Measurements from ENCODE around the gene STXBP2.
A peak's percentile ranks its signal among the peaks of the same experiment; 100 is the strongest.
"Not testable (repeated sequence)": the region's sequence is repeated elsewhere in the genome, so short reads cannot be mapped to it uniquely, and the experiment has no call there.

The STXBP2 gene

DNA sequence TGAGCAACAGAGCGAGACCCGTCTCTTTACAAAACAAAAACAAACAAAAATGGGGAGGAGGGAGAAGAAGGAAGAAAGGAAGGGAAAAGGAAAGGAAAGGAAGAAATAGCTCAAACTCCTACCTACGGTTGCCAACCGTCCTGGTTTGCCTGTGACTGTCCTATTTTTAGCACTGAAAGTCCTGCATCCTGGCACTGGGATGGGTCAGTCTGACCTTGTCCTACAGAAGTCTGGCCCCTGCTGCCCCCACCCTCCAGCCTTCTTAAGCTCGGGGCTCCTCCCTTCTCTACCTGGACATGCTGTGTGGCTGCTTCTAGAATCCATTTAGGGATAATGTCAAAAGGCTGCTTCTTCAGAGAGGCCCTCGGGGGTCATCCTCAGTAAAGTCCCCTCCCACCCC is 1.2 kb upstream of the STXBP2 start:
- no peak for FAIRE-seq

DNA sequence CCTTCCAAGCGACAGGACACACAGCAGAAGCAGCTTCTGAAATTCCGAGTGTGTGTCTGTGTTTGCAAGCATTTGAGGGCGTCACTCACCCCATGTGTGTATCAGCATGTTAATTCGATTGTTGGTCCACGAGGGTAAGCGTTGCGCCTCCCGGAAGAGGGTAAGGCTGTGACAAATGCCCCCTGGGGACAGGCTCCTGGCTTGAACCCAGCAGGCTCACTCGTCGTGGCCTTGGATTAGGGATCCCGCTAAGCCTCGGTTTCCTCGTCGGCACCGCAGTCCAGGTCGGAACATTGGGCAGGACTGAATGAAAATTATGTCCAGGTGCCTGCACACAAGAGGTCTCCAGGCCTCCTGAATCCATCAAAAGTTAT is 606 bp upstream of the STXBP2 start:
- FAIRE-seq: no peak

DNA sequence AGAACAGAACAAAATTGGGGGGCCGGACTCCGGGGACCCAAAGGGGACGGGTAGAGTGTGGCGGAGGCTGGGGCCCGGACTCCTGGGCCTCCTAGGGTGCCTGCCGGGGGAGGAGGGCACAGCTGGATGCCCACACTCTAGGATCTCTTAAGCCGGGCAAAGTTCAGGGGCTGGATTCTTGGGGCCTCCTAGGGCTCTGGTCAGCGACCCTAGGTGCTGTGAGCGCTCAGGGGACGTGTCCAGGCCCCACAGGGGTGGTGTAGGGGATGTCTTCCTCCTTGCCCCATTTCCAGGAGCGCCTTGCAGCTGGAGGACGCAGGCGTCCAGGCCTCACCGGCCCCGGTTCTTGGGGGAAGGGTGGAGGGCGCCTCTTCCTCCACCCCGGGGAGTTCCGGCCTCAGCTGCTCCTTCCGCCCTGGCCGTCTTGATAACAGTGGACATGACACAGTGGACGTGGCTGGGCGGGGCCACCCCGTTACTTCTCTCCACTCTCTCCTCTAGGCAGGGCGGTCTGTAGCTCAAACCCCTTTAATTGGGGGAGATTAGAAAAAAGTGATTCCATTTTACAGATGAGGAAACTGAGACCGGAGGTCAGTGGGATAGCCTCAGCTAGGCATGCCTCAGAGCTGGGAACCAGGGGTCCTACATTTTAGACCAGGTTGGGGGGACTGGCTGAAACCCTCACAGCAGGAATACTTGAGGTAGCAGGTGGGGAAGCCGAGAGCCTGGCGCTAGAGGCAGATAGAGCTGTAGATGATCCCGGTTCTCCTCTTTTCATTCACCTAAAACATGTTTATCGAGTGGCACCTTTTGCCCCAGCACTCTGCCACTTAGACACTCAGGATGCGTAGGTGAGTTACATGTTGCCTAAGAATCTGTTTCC is 705 bp downstream of the STXBP2 start:
- FAIRE-seq: no peak

DNA sequence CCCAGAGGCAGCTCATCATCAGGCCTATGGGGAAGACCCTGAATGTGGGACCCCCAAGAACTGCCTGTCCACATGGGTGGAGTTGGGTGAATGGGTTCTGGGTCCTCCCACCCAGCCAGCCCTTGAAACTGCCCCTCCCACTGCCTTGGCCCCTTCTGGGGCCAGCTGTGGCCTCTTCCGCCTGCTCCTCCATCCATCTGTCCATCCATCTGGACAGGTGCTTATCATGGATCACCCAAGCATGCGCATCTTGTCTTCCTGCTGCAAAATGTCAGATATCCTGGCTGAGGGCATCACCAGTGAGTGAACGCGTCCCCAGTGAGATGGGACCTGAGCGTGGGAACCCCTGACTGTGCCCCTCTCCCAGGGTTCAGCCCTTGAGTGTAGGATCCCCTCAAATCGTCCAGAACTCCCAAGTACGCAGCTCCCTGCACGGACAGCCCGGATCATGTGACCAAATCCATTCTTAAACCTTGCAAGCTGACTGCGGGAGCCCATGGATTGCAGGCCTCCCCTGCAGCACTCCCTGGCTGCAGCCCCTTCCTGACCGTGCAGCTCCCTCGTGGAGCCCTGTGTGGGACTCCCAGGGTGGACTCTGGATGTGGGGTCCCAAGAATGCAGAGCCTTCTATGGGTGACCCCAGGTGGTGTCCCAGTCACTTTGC is 2.0 kb downstream of the STXBP2 start:
- no peak for FAIRE-seq

DNA sequence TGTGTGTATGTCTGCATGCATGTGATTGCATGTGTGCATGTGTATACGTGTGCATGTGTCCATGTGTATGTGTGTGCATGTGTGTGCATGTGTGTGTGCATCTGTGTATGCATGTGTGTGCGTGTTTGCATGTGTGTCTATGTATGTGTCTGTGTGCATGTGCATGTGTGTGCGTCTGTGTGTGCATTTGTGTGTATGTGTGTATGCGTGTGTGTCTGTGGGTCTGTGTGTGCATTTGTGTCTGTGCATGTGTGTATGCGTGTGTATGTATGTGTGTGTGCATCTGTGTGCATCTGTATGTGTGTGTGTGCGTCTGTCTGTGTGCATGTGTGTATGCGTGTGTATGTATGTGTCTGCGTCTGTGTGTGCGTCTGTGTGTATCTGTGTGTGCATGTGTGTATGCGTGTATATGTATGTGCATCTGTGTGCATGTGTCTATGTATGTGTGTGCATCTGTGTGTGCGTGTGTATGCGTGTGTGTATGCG is 3.0 kb downstream of the STXBP2 start:
- no peak for FAIRE-seq

DNA sequence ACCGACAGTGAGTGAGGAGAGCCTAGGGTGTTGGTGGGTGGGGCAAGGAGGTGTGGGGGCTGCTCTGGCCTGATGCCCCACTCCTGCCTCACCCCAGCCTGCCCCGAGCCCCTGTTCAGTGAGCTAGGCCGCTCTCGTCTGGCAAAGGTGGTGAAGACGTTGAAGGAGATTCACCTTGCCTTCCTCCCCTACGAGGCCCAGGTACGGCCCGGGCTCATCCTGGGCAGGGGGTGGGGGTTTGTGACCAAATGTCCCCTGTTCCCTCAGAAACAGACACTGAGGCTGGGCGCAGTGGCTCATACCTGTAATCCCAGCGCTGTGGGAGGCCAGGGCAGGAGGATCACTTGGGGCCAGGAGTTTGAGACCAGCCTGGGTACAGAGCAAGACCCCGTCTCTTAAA is 3.9 kb downstream of the STXBP2 start:
- FAIRE-seq: no peak

DNA sequence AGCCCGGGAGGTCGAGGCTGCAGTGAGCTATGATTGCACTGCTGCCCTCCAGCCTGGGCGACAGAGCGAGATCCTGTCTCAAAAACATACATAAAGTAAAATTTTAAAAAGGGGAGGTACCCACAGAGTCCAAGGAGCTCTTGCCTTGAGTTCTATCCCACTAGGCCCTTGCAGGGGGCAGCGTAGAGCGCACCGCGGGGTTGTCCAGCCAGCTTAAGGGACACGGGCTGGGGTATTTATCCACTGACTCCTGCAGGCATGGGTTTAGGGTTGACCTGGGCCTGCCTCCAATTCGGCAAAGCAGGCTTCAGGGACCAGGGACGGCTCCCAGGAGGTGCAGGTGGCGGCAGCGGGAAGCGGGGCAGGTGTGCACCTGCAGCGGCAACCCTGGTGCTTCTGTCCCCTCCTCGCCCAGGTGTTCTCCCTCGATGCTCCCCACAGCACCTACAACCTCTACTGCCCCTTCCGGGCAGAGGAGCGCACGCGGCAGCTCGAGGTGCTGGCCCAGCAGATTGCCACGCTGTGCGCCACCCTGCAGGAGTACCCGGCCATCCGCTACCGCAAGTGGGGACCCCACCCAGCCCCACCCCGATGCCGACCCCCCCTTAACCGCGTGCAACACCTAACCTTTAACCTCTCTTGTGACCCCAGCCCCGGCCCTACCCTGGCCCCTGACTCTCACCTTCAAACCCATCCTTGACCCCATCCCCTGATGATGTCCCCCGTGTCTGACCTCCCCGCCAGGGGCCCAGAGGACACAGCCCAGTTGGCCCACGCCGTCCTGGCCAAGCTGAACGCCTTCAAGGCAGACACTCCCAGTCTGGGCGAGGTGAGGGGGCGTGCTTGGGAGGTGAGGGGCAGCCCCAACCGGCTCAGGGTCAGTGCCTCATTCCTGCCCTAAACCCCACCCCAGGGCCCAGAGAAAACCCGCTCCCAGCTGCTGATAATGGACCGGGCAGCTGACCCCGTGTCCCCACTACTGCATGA is 4.7 kb downstream of the STXBP2 start:
- FAIRE-seq: no peak

DNA sequence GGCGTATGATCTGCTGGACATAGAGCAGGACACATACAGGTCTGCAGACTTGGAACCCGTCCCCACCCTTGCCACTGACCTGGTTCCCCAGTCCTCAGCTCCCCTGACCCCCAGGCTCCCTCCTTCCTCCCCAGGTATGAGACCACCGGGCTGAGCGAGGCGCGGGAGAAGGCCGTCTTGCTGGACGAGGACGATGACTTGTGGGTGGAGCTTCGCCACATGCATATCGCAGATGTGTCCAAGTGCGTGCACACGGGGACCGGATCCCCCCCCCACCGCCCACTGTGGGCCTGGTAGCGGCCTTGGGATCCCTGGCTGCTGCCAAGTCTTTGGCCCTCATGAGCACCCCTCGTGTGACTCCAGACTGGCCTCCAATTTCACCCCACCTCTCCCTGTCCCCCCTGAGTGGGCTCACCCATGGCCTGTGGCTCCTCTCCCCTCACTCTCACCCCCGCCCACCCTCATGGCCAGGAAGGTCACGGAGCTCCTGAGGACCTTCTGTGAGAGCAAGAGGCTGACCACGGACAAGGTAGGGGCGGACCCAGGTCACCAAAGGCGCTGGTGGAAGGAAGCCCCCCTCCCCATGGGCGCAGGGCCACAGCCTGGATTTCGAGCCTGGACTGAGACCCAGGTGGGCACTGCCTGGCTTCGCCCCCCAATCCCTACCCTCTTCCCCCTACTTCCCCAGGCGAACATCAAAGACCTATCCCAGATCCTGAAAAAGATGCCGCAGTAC is 5.6 kb downstream of the STXBP2 start:
- no peak for FAIRE-seq

DNA sequence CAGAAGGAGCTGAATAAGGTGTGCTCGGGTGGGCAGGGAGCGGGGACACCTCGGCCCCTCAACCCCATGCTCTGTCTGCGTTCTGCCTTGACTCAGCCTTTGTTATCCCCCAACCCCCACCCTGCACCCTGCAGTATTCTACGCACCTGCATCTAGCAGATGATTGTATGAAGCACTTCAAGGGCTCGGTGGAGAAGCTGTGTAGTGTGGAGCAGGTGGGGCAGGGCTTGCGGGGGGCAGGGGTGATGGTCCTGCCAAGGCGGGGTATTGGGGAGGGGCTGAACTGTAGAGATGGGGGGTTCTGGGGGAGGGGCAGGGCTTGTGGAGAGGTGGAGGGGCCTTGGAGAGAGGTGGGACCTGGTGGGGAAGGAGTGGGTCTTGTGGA is 6.1 kb downstream of the STXBP2 start:
- no peak for FAIRE-seq

DNA sequence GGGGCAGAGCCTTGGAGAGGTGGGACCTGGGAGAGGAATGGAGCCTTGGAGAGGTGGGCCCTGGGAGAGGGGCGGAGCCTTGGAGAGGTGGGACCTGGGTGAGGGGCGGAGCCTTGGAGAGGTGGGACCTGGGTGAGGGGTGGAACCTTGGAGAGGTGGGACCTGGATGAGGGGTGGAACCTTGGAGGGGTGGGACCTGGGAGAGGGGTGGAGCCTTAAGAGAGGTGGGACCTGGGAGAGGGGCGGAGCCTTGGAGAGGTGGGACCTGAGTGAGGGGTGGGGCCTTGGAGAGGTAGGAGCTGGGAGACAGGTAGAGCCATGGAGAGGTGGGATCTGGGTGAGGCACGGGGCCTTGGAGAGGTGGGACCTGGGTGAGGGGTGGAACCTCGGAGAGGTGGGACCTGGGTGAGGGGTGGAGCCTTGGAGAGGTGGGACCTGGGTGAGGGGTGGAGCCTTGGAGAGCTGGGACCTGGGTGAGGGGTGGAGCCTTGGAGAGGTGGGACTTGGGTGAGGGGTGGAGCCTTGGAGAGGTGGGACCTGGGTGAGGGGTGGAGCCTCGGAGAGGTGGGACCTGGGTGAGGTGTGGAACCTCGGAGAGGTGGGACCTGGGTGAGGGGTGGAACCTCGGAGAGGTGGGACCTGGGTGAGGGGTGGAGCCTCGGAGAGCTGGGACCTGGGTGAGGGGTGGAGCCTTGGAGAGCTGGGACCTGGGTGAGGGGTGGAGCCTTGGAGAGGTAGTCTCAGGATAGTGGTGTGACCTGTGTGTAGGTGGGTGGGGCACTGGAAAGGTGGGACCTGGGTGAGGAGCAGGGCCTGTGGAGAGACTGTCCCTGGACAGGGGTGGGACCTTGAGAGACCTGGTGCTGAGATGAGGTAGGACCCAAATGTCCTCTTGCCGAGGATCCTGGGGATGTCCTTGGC is 7.0 kb downstream of the STXBP2 start:
- FAIRE-seq: not testable (repeated sequence)

DNA sequence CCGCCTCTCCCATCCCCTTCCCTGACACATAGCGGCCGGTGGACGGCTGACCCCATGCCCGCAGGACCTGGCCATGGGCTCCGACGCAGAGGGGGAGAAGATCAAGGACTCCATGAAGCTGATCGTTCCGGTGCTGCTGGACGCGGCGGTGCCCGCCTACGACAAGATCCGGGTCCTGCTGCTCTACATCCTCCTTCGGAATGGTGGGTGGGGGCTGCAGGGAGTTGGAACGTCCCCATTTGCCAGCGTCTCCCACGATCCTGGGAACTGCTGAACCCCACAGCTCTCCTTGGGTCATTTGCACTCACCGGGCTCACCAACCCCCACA is 7.6 kb downstream of the STXBP2 start:
- FAIRE-seq: no peak

DNA sequence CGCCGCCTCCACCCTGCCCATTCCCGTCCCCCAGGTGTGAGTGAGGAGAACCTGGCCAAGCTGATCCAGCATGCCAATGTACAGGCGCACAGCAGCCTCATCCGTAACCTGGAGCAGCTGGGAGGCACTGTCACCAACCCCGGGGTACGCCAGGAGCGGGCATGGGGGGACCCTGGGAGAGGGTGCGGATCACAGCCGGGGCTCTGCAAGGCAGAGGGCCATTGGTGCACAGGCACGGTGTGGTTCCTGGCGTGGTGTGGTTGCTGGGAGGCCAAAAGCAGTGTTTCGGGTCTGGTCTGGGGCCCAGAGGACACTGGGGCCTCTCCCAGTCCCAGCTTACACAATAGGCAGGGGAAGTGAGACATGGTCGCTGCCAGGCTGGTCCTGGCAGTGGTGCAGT is 8.3 kb downstream of the STXBP2 start:
- no peak for FAIRE-seq

DNA sequence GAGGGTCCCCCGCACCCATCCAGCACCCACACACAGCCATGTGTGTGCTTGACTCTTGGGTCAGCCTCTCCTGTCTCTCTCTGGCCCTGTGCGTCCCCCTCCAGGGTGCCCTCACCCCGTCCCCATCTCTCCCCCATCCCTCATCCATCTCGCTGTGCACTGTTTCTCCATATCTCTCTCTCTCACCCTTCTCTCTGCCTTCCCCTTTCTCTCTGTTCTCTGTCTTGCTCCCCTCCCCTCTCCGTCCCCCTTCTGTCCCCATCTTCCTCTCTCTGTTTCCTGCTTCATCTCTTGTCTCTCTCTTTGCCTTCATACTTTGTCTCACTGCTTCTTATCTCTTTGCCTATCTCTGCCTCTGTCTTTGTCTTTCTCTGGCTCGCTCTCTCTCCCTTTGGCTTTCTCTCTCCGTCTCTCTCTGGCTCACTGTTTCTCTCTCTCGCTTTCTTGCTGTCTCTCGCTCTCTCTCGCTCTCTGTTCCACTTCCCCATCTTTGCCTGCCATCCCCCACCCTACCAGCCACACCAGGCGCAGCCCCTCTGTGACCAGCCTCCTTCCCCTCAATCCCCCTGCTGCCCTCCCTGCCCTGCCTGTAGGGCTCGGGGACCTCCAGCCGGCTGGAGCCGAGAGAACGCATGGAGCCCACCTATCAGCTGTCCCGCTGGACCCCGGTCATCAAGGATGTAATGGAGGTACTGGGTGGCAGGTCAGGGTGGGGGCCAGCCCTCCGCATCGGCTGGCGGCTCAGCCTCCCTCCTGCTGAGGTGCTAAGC is 8.9 kb downstream of the STXBP2 start:
- no peak for FAIRE-seq

DNA sequence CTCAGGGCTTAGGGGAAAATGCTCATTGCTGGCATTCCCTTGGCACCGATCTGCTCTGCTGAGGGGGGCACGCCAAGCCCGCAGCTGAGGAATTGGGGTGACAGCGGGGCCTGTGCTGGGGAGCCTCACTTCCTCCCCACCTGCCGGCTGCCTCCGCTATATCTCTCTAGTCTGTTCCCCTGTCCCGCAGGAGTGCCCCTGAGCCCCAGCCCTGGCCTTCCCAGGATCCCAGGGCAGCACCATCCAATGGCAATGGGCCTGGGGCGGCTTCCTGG is 9.5 kb downstream of the STXBP2 start:
- FAIRE-seq: no peak

DNA sequence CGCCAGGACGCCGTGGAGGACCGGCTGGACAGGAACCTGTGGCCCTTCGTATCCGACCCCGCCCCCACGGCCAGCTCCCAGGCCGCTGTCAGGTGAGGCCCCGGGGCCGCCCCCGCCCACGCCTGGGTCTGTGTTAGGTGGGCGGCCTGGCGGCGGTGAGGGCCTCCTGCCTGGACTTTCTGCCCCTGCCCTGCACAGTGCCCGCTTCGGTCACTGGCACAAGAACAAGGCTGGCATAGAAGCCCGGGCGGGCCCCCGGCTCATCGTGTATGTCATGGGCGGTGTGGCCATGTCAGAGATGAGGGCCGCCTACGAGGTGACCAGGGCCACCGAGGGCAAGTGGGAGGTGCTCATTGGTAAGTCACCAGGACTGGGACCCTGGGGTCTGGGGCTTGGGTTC is 10.2 kb downstream of the STXBP2 start:
- no peak for FAIRE-seq

DNA sequence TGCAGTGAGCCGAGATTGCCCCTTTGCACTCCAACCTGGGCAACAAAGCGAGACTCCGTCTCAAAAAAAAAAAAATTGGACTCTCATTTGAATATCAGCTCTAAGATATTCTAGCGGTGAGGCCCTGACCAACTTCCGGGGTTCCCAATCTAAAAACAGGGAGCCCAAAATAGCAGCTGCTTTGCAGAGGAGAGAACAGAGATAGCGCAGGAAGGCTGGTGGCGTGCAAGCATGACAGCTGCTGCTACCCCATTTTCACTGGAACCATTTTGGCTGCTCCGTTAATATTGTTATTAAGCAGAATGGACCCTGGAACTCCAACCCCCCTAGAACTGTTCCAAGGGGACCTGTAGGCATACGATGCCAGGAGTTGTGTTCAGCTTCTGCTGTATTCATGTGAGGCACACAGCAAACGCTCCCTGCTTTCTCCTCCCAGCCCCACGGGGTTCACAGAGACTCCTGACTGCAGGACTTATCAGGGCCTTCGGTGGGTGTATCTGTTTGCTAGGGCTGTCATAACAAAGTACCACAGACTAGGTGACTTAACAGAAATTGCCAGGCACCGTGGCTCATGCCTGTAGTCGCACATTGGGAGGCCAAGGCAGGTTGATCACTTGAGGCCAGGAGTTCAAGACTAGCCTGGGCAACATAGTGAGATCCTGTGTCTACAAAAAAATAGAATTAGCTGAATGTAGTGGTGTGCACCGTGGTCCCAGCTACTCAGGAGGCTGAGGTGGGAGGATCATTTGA is 11.5 kb downstream of the STXBP2 start:
- no peak for FAIRE-seq

DNA sequence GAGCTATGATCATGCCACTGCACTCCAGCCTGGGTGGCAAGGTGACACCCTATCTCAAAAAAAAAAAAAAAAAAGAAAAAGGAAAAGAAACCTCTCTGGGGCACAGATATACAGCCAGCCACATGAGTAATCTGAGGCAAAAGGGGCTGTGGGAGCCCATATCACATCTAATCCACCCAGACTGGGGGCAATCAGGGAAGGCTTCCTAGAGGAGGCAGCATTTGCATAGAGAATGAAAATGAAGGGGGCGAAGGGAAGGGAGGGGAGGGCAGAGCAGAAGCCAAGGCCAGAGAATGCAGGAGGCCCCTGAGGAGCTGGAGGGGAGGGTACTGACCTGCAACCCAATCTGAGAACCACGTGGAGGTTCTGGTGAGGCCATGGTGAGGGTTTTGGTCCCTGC is 13.2 kb downstream of the STXBP2 start:
- no peak for FAIRE-seq

DNA sequence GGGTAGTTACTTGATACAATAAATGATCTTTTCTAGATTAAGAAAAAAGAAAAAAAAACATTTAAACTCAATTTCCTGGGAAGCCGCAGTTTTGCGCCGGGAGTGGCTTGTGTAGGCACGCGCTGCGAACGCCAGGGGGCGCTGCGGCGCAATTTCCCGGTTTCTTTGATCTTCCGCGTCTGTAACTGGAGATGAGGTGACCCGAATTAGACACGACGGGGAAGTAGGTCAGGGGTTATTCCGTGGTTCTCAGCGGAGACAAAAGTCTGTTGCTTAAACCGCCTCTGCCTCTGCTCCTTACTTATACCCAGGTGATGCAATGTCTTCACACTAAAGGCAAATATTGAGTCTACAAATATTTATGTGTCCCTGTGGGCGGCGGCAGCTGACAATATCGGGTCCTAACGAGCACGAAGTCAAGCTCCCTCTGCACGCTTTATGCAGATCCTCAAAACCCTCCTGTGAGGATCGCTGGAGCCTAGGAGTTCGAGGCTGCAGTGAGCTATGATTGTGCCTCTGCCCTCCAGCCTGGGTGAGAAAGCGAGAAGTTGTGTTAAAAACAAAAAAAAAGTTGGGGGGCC is 15.2 kb downstream of the STXBP2 start:
- FAIRE-seq: peak; percentile 77

DNA sequence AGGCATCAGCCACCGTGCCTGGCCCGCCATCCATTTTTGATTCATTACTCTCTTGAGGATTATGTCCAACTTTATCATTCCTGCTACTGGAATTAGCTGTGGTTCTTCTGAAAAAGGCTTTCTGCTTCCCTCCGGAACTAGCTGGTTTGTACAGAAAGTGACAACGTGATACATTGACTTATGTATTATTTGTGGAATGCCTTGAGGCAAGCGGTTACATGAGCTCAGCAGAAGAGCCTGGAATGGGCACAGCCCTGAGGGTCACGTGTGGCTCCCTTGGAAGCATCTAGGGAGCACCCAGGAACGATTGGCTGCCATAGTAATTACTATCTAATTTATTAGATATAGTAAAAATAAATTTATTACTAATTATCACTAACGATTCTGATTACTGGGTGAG is 17.5 kb downstream of the STXBP2 start:
- no peak for FAIRE-seq

DNA sequence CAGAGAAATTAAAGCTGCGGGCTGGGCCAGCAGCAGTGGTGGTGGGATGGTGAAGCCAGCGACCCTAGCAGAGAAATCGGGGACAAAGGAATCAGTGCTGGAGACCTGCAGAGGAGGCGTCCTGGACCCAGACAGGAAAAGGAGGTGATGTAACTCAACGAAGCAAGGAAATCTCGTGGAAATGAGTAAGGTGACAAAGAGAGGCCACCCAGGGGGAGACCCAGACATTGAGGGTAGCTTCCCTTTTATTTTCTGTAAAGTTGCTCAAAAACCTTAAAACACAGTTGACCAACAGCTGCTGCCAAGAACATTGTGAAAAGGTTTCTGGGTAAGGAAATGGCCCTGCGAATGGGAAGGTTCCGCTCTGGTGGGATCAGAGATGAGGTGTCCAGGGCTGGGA is 18.7 kb downstream of the STXBP2 start:
- no peak for FAIRE-seq
